H1 (cell line): ENCODE results near the gene SHC3. TPM values are rescaled to one million over a fixed set of nuclear protein-coding genes. Genes with fewer than 3 reads are reported as not detected.

Source experiments
- JUN ChIP-seq: IDR thresholded peaks from 2 replicates; pipeline ENCODE4 v1.6.1; 2011; ENCODE audit warnings: low read depth, mild to moderate bottlenecking, improper control_type of control experiment, low read length
- JUND ChIP-seq: IDR thresholded peaks from 2 replicates; pipeline ENCODE4 v1.6.1; 2011; ENCODE audit warnings: mild to moderate bottlenecking, improper control_type of control experiment, low read length
- NANOG ChIP-seq: IDR thresholded peaks from 2 replicates; pipeline ENCODE4 v1.6.1; 2011; ENCODE audit warnings: low read length, low read depth, mild to moderate bottlenecking, inconsistent platforms; ENCODE audit not compliant: insufficient read depth, poor library complexity, severe bottlenecking
- POU5F1 ChIP-seq: IDR thresholded peaks from 2 replicates; pipeline ENCODE4 v1.6.1; 2011; ENCODE audit warnings: low read depth, mild to moderate bottlenecking, low read length, moderate library complexity
- RXRA ChIP-seq: IDR thresholded peaks from 2 replicates; pipeline ENCODE4 v1.6.1; 2011; ENCODE audit warnings: low read depth, mild to moderate bottlenecking, low read length, moderate library complexity; ENCODE audit not compliant: insufficient read depth
- TAF1 ChIP-seq: IDR thresholded peaks from 2 replicates; pipeline ENCODE4 v1.6.1; 2011; ENCODE audit warnings: mild to moderate bottlenecking, low read depth, low read length
- polyA plus RNA-seq, 7 experiments: library from polyadenylated mRNA; depleted of rRNA in 3 of 7; stranded (reverse) in 5 of 7; unstranded in 2 of 7; fragments of >200 nt in 5 of 7; fragments of 200-250 nt in 2 of 7; gene quantifications; 1 replicate in 5 of 7; 2 replicates in 1 of 7; 4 replicates in 1 of 7; pipeline versions ENCODE4 v1.2.1 to v1.2.3, GENCODE V29; 2011 to 2013; ENCODE audit warnings: missing spikeins in 2 of 7, mixed read lengths in 2 of 7
- total RNA-seq: library from RNA; stranded (reverse); fragmentation: NEBNext Ultra II Directional; extraction: Animal tissue kit (Norgen Biotek cat#: 25700); gene quantifications from 2 replicates; pipeline ENCODE4 v1.2.1, GENCODE V29; 2021

The SHC3 gene
- total and polyA plus RNA-seq, 2 of the 8 experiments (the other 6 are each of a cell fraction or from before 2014, with no cell fraction given): 1.4 to 7.1 TPM

- TF ChIP-seq TAF1 (no peak), POU5F1 (no peak), JUN (no peak), JUND (no peak), RXRA (no peak), NANOG (no peak)
Measured at GRCh38 chr9:88979021-88979420, 199.6 kb downstream of the SHC3 start (continued).
